Right lobe of liver (tissue), 4 donors: ENCODE results near the gene EPHA2.

ENCODE experiments used
- POLR2A ChIP-seq: fragments of 450-650 bp; IDR thresholded peaks from one replicate; pipeline ENCODE4 v1.6.1; 2017; ENCODE audit warnings: antibody characterized with exemption, mild to moderate bottlenecking
- TF ChIP-seq, protein P1 (sequence below), 4 donors: fragments of 200-600 bp in 3 of 4; fragments of 450-650 bp in 1 of 4; IDR thresholded peaks; one replicate each; pipeline versions ENCODE4 v1.5.1 to v1.8.0; 2016 to 2022; ENCODE audit warnings: antibody characterized with exemption in 4 of 4, mild to moderate bottlenecking in 2 of 4
- donor health status: DM: no; HTN: no; CAD: no.
- donor health status: DM: no; HTN: no; CAD: no.
- donor health status: DM: no; HTN: yes; CAD: no.

- TF ChIP-seq, protein P1, sequence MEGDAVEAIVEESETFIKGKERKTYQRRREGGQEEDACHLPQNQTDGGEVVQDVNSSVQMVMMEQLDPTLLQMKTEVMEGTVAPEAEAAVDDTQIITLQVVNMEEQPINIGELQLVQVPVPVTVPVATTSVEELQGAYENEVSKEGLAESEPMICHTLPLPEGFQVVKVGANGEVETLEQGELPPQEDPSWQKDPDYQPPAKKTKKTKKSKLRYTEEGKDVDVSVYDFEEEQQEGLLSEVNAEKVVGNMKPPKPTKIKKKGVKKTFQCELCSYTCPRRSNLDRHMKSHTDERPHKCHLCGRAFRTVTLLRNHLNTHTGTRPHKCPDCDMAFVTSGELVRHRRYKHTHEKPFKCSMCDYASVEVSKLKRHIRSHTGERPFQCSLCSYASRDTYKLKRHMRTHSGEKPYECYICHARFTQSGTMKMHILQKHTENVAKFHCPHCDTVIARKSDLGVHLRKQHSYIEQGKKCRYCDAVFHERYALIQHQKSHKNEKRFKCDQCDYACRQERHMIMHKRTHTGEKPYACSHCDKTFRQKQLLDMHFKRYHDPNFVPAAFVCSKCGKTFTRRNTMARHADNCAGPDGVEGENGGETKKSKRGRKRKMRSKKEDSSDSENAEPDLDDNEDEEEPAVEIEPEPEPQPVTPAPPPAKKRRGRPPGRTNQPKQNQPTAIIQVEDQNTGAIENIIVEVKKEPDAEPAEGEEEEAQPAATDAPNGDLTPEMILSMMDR (IDR thresholded peaks at IDR 0.05): no peak
- no peak for TF ChIP-seq POLR2A
Observed at GRCh38 chr1:16152481-16153087, 3.3 kb downstream of the EPHA2 start.
